ENCODE measurements around the gene FAT1.
"Not testable (repeated sequence)": the region's sequence is repeated elsewhere in the genome, so short reads cannot be mapped to it uniquely, and the experiment has no call there.

Gene FAT1

DNA sequence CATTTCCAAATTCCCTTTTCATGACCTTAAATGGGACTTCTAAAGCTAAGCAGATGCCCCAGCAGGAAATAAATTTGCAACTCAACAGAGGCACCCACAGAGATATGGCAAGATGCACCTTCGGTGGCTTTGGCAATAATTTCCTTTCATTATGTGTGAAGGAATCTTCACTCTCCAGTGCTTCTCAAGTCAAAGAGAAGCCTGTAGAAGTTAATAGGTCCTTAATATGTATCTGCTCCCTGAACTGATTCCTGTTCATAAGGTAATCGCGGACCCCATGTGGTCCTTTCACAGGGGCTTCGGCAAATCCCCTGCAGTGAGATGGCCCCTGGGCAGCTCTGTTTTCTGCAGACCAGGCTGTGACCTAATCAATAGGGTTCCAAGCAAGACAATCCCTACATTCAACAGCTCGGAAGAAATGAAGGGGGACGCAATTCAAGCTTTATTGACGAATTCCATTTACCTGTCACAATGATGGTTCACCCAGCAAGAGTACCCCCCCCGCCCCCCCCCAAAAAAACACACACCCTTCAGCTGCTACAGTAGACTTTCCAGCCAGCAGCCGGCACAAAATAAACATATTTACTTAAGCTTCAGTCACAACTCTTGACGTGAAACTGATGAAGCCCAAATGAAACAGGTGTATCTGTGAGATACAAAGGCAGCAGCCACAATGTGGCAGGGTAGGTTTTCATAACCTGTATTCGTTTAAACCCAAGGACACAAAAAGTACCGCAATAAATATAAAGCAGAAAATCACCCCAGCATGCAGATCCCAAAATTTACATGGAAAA lies 35.3 kb downstream of the FAT1 start:
- Mint-ChIP-seq H3K27ac (no peak overlapping the region), H3K4me1 (no peaks in the 10 kb centered on the region), H3K27me3 (no peaks in the 10 kb centered on the region), H3K36me3 (no peaks in the 10 kb centered on the region), H3K4me3 (no peak overlapping the region), H3K9me3 (peaks cover 7% of the 10 kb centered on the region)
- ATAC-seq (ENCODE audit: low read depth) (no peak), DNase-seq (ENCODE audit: low spot score in 2 of 2) (no peak)

DNA sequence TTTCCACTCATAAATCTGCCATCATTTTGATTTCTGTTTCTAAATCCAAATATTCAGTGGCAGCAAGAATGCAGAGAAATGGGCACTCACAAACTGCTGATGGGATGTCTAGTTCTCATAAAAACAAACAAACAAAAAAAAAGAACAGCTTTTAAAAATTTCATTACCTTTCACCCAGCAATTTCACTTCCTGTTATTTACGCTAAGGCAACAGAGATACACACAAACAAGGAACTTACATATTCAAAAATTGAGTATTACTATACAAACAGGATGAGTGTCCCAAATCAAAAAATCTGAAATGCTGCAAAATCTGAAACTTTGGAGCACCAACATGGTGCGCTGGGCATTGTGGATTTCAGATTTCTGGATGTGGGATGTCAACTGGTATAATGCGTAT lies 36.4 kb downstream of the FAT1 start:
- DNase-seq (ENCODE audit: low spot score in 2 of 2) (no peak), ATAC-seq (ENCODE audit: low read depth) (no peak)
- no peaks in the 10 kb centered on the region for H3K36me3 Mint-ChIP-seq
- no peak overlapping the region for H3K4me3 Mint-ChIP-seq
- H3K4me1 Mint-ChIP-seq: no peaks in the 10 kb centered on the region
- H3K27me3 Mint-ChIP-seq: no peaks in the 10 kb centered on the region
- no peak overlapping the region for H3K27ac Mint-ChIP-seq
- H3K9me3 Mint-ChIP-seq: peaks cover 6% of the 10 kb centered on the region

DNA sequence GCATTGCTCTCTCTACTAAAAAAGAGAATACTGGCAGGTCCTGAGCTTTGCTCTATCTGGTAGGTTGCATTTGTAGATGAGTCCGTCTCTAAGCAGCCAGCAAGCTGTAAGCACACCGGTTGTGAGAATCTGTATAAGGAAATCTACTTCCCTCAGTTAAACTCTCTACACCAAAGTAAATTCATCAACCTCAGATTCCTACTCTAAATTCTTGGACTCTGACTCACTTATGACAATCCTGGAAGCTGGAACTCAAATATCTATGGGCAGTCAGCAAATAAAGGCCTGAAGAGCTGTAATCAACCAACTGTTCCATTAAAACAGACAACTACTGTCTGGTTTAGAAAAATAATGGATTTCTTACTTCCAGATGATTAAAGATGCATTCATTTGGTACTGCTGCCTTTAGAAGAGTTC lies 37.9 kb downstream of the FAT1 start:
- no peak overlapping the region for H3K4me3 Mint-ChIP-seq
- no peaks in the 10 kb centered on the region for H3K4me1 Mint-ChIP-seq
- no peak overlapping the region for H3K27ac Mint-ChIP-seq
- no peaks in the 10 kb centered on the region for H3K36me3 Mint-ChIP-seq
- no peak for DNase-seq (ENCODE audit: low spot score in 2 of 2)
- H3K27me3 Mint-ChIP-seq: no peaks in the 10 kb centered on the region
- peaks cover 6% of the 10 kb centered on the region for H3K9me3 Mint-ChIP-seq
- ATAC-seq (ENCODE audit: low read depth): no peak

DNA sequence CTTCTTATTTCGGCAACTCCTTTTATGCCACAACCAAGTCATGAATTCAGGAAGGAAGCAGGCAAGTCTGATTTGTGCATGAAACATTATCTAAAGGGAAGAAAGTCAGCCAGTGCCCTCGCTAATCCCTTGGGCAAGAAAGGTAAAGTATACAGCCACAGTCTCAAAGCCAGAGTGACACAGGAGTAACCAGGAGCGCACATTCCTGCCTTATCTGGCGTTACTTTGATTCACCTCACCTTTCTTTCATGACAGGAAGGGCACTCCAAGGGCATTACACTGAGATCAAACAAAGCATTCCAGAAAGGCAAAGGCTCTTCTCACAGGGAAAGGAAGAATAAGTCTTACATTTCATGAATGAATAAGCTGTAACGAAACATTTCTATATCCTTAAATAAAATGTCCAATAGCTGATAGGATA lies 38.8 kb downstream of the FAT1 start:
- H3K27ac Mint-ChIP-seq: no peak overlapping the region
- H3K27me3 Mint-ChIP-seq: no peaks in the 10 kb centered on the region
- ATAC-seq (ENCODE audit: low read depth): no peak
- DNase-seq (ENCODE audit: low spot score in 2 of 2): no peak
- no peak overlapping the region for H3K4me3 Mint-ChIP-seq
- peaks cover 6% of the 10 kb centered on the region for H3K9me3 Mint-ChIP-seq
- H3K4me1 Mint-ChIP-seq: no peaks in the 10 kb centered on the region
- no peaks in the 10 kb centered on the region for H3K36me3 Mint-ChIP-seq

DNA sequence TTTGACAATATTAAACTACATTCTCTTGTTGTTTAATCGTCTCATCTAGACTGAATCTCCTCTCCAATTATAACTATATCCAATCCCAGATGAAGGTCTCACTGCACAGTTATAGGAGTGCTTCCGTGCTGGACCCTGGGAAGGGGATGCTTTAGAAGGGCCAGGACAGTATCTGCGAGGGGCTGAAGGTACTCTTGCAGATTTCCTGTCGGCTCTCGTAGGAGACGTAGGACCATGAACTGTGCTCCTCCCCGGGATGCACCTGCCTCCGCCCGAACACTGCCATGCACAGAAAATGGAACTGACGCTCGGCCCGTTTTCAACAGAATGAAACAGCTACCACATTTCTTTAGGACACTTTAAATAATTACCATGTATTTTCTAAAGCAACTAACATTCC lies 39.4 kb downstream of the FAT1 start:
- no peaks in the 10 kb centered on the region for H3K4me1 Mint-ChIP-seq
- no peak overlapping the region for H3K27ac Mint-ChIP-seq
- no peaks in the 10 kb centered on the region for H3K36me3 Mint-ChIP-seq
- ATAC-seq (ENCODE audit: low read depth) (no peak), DNase-seq (ENCODE audit: low spot score in 2 of 2) (no peak)
- no peaks in the 10 kb centered on the region for H3K27me3 Mint-ChIP-seq
- H3K4me3 Mint-ChIP-seq: no peak overlapping the region
- H3K9me3 Mint-ChIP-seq: peaks cover 3% of the 10 kb centered on the region

DNA sequence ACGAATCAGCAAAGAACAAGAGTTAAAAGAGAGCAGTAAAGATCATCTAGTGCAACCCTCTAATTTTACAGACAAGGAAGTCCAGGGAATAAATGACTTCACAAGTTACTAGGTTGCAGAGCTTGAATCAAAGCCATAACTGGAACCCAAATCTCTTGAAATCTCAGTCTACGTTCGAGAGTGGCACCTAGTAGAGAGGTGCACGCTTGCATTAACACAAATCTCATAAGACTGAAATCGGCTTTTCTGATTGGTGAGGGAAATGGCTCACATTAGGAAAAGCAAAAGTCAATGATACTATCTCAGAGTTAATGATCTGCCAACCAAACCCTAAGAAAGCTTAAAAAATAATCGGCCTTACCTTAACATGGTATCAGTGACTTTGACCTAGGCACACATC lies 43.0 kb downstream of the FAT1 start:
- Mint-ChIP-seq H3K27ac (no peak overlapping the region), H3K36me3 (no peaks in the 10 kb centered on the region), H3K4me3 (no peak overlapping the region), H3K27me3 (no peaks in the 10 kb centered on the region), H3K9me3 (peaks cover 3% of the 10 kb centered on the region), H3K4me1 (no peaks in the 10 kb centered on the region)
- ATAC-seq (ENCODE audit: low read depth) (no peak), DNase-seq (ENCODE audit: low spot score in 2 of 2) (no peak)

DNA sequence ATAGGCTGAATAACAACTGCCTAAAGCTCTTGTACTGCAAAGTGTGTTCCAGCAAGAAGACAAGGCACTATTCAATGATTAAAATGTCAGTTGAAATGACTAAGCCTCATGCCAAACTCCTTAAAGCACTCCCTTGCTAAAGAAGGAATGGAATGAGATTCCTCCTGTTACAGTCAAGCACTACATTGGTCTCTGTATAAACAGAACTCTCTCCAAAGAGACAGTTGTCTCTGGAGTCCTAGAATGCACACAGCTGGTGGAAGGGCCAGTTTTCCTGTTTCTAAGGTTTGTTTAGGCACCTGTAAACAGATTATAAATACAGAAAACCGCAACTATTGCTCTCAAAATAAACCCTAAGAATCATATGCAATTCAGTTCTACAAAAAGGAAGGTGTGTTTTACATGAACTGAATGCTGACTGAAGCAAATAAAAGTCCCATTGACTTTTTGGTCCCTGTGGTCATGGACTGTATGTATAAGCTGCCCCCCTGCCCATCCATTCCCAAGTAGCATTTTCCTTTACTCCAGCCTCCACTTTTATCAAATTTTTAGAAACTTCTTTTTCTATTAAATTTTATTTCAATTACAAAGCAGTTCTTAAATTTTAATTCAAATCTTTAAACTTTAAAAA lies 47.0 kb downstream of the FAT1 start:
- DNase-seq (ENCODE audit: low spot score in 2 of 2) (no peak), ATAC-seq (ENCODE audit: low read depth) (no peak)
- Mint-ChIP-seq H3K27me3 (no peaks in the 10 kb centered on the region), H3K27ac (no peak overlapping the region), H3K36me3 (no peaks in the 10 kb centered on the region), H3K4me1 (no peaks in the 10 kb centered on the region), H3K4me3 (no peak overlapping the region), H3K9me3 (no peaks in the 10 kb centered on the region)

DNA sequence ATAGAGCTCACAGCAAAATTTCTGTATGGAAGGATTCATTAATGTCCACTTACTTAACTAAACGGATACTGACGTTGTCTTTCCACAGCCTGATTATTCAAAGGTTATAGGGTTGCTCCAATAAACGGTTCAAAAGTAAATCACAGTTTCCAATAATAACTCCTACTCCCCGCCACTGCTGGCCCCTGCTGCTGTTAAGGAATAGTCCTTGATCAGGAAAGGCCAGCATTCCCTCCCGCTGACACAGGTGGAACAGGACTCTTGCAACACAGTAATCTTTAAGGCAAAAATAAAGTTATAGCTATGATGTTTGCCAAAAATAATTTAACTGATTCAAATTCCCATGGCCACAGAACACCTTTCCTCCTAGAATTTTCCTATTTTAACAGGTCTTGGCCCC lies 53.9 kb downstream of the FAT1 start:
- H3K9me3 Mint-ChIP-seq: no peaks in the 10 kb centered on the region
- H3K4me3 Mint-ChIP-seq: no peak overlapping the region
- ATAC-seq (ENCODE audit: low read depth): no peak
- H3K36me3 Mint-ChIP-seq: no peaks in the 10 kb centered on the region
- no peaks in the 10 kb centered on the region for H3K4me1 Mint-ChIP-seq
- no peak for DNase-seq (ENCODE audit: low spot score in 2 of 2)
- H3K27ac Mint-ChIP-seq: no peak overlapping the region
- no peaks in the 10 kb centered on the region for H3K27me3 Mint-ChIP-seq

DNA sequence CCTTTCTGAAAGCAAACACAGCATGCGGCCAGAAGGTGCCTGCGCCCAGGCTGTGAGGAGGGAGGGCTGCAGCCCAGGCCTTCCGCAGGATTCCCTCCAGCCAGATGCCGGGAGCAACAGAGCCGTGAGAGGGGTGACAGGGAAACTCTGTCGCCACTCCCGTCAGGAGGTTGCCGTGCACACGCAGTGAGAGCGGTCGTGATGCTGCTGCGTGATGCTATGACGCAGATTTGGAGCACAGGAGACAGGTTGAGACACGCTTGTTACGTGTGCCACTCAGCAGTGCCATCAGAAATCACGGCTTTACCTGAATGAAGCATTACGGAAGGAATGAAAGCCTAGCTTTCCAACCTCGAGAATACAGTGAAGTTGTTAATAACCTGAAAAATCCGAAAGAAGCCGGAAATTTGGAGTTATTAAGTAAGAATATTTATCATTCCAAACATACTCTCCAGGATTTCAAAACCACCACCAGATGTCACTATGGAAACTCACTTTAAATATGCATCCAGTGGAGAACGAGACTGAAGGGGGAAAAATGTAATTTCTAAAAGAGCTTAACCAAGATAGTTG lies 54.4 kb downstream of the FAT1 start:
- no peaks in the 10 kb centered on the region for H3K9me3 Mint-ChIP-seq
- H3K4me1 Mint-ChIP-seq: no peaks in the 10 kb centered on the region
- H3K4me3 Mint-ChIP-seq: no peak overlapping the region
- ATAC-seq (ENCODE audit: low read depth) (no peak), DNase-seq (ENCODE audit: low spot score in 2 of 2) (no peak)
- H3K27me3 Mint-ChIP-seq: no peaks in the 10 kb centered on the region
- H3K27ac Mint-ChIP-seq: no peak overlapping the region
- no peaks in the 10 kb centered on the region for H3K36me3 Mint-ChIP-seq

DNA sequence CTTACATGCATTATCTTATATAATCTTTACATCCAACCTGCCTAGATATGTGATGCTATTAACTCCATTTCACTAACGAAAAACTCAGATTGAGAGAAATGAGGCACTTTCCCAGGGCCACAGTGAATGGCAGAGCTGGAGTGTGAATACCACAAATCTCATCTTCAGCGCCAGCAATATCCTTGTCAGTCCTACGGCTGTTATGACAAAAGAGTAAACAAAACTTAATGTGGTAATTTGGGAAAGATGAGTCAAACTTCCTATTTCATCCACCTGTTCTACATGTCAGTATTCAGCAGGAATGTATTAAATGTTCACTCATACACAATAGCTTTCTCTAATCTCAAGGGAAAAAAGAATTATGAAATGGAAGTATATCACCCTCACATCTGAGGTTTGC lies 56.9 kb downstream of the FAT1 start:
- no peaks in the 10 kb centered on the region for H3K4me1 Mint-ChIP-seq

DNA sequence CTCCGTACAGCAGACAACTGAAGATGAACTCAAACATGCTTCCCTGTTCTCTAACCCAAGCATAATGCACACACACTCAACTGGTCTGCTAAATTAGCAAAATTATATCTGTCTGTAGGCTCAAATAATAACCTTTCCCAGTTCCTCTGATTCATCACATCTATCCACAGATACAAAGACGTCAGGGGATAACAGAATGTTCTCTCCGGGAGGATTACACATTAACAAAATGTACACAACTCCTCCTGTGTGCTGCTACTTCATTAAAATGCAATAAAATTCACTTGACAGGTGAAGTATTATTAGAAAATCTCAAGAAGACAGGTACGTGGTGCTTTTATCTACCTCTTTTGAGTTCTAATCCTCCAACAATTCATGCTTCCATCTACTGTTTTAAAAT lies 57.4 kb downstream of the FAT1 start:
- no peak overlapping the region for H3K27ac Mint-ChIP-seq
- no peak overlapping the region for H3K4me3 Mint-ChIP-seq
- no peaks in the 10 kb centered on the region for H3K4me1 Mint-ChIP-seq
- H3K27me3 Mint-ChIP-seq: no peaks in the 10 kb centered on the region
- DNase-seq (ENCODE audit: low spot score in 2 of 2) (no peak), ATAC-seq (ENCODE audit: low read depth) (no peak)
- no peaks in the 10 kb centered on the region for H3K9me3 Mint-ChIP-seq
- no peaks in the 10 kb centered on the region for H3K36me3 Mint-ChIP-seq

More for the DNA sequence above, 56.9 kb downstream of the FAT1 start:
- H3K4me3 Mint-ChIP-seq: no peak overlapping the region
- no peak overlapping the region for H3K27ac Mint-ChIP-seq
- ATAC-seq (ENCODE audit: low read depth) (no peak), DNase-seq (ENCODE audit: low spot score in 2 of 2) (no peak)
- H3K27me3 Mint-ChIP-seq: no peaks in the 10 kb centered on the region
- H3K36me3 Mint-ChIP-seq: no peaks in the 10 kb centered on the region
- H3K9me3 Mint-ChIP-seq: no peaks in the 10 kb centered on the region

DNA sequence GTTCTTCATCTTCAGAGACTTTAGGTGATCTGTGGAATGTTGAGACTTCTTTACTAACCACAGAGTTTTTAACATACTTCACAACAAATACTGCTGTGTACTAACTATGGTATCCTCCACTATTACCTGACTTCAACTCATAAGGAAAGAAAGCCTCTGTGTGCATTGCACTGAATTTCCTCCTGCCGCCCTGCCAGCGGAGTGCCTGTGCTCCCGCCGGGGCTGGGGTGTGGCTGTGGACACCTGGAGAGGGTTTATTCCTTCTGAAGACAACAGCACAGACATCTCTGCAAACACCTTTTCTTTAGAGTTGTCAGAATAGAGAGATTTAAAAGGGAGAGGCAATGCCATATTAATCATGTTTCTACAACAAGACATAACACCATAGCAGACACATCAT lies 63.3 kb downstream of the FAT1 start:
- no peaks in the 10 kb centered on the region for H3K4me1 Mint-ChIP-seq
- no peak for DNase-seq (ENCODE audit: low spot score in 2 of 2)
- no peak overlapping the region for H3K4me3 Mint-ChIP-seq
- H3K27ac Mint-ChIP-seq: no peak overlapping the region
- no peaks in the 10 kb centered on the region for H3K36me3 Mint-ChIP-seq
- H3K27me3 Mint-ChIP-seq: no peaks in the 10 kb centered on the region
- no peaks in the 10 kb centered on the region for H3K9me3 Mint-ChIP-seq
- no peak for ATAC-seq (ENCODE audit: low read depth)

DNA sequence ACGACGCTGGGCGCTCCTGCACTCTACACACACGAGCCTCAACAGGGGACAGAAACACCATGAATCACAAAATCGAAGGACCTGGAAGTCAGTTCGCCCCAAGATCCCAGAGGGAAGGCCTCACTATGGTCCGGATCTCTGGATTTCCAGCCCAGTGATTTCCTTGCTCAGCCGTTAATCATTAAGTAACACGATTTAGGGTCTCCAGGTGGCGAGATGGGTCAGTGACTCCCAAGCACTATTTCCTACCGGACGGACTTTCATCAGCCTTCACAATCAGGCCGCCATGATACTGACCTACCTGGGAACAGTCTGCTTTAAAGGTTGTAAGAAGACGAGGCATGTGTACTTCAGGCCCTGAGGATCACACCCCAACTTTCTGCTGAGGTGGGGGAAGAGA lies 63.7 kb downstream of the FAT1 start:
- DNase-seq (ENCODE audit: low spot score in 2 of 2) (no peak), ATAC-seq (ENCODE audit: low read depth) (no peak)
- no peaks in the 10 kb centered on the region for H3K4me1 Mint-ChIP-seq
- H3K9me3 Mint-ChIP-seq: no peaks in the 10 kb centered on the region
- H3K27ac Mint-ChIP-seq: no peak overlapping the region
- no peaks in the 10 kb centered on the region for H3K27me3 Mint-ChIP-seq
- H3K36me3 Mint-ChIP-seq: no peaks in the 10 kb centered on the region
- no peak overlapping the region for H3K4me3 Mint-ChIP-seq

DNA sequence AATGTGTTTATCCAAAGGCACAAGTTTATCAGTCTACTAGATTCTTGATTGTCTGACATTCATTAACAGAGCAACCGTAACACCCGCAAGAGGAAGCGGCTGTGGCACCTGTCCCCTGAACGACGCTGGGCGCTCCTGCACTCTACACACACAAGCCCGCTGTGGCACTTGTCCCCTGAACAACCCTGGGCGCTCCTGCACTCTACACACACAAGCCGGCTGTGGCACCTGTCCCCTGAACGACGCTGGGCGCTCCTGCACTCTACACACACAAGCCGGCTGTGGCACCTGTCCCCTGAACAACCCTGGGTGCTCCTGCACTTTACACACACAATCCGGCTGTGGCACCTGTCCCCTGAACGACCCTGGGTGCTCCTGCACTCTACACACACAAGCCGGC lies 64.2 kb downstream of the FAT1 start:
- H3K9me3 Mint-ChIP-seq; H3K36me3 Mint-ChIP-seq; H3K4me1 Mint-ChIP-seq; H3K4me3 Mint-ChIP-seq; H3K27me3 Mint-ChIP-seq; DNase-seq (ENCODE audit: low spot score in 2 of 2); ATAC-seq (ENCODE audit: low read depth); H3K27ac Mint-ChIP-seq: not testable (repeated sequence)

DNA sequence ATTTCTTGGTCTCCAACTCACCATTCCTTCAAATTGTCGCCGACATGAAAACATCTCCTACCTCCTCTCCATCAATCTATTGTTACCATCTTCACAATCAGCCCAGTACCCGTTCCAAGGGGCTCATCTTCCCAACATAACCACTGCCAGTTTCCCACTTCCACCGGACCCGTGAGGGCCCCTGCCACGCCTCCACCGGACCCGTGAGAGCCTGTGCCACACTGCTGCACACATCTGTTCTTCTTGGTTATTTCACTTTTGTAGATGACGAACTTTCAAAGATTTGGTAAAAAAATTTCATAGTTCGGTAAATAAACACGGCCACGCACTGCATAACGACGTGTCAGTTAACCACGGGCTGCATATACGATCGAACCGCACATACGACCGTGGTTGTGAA lies 65.0 kb downstream of the FAT1 start:
- no peak for DNase-seq (ENCODE audit: low spot score in 2 of 2)
- no peaks in the 10 kb centered on the region for H3K36me3 Mint-ChIP-seq

More for the DNA sequence above, 65.0 kb downstream of the FAT1 start:
- no peak for ATAC-seq (ENCODE audit: low read depth)
- H3K4me1 Mint-ChIP-seq: no peaks in the 10 kb centered on the region
- no peak overlapping the region for H3K4me3 Mint-ChIP-seq
- no peak overlapping the region for H3K27ac Mint-ChIP-seq
- no peaks in the 10 kb centered on the region for H3K9me3 Mint-ChIP-seq
- H3K27me3 Mint-ChIP-seq: no peaks in the 10 kb centered on the region
